IMR-90 (cell line): ENCODE results near the gene ZNF23. TPM values are rescaled to one million over a fixed set of nuclear protein-coding genes. Genes with fewer than 3 reads are reported as not detected.

ENCODE experiments used
- ATAC-seq: fragments of 200-7000 bp; cut with Tn5 transposase; 2 replicates; pipeline ENCODE4 v1.9.1; 2020; ENCODE audit warnings: low read depth, mild to moderate bottlenecking, moderate library complexity
- BruUV-seq: library from RNA; stranded (reverse); fragments of 400-500 nt; replicated peaks from 2 replicates; lab custom pipeline; 2021; lab: Mats Ljungman, UMichigan
- CTCF ChIA-PET: fragments of 300-600 bp; formaldehyde crosslinking; extraction: SDS; loops from one replicate; lab custom pipeline; 2021; ENCODE audit warnings: antibody characterized with exemption; lab: Yijun Ruan, JAX
- POLR2A ChIA-PET: fragments of 300-600 bp; sonication (Branson Sonifier 250); formaldehyde crosslinking; loops from one replicate; lab custom pipeline; 2022; ENCODE audit warnings: antibody characterized with exemption; ENCODE audit not compliant: unreplicated experiment; lab: Charles Lee
- DNase-seq: peaks from one replicate; pipeline ENCODE4 v3.0.0; 2013
- H2AFZ ChIP-seq: replicated peaks from 2 replicates; pipeline ENCODE3; 2013; ENCODE audit warnings: low read length, mild to moderate bottlenecking; ENCODE audit not compliant: poor library complexity
- H2AK5ac ChIP-seq: 2 replicates; pipeline ENCODE4 v1.6.1; 2013; ENCODE audit warnings: low read depth, low read length, inconsistent platforms
- H2AK9ac ChIP-seq: replicated peaks from 2 replicates; pipeline ENCODE3; 2013; ENCODE audit warnings: mild to moderate bottlenecking, low read depth, low read length, moderate library complexity; ENCODE audit not compliant: poor library complexity
- H2BK120ac ChIP-seq: 2 replicates; pipeline ENCODE4 v1.6.1; 2013; ENCODE audit warnings: low read depth, low read length, inconsistent platforms
- H2BK15ac ChIP-seq: 3 replicates; pipeline ENCODE4 v1.6.1; 2013; ENCODE audit warnings: low read depth, low read length, inconsistent platforms
- H2BK20ac ChIP-seq: 2 replicates; pipeline ENCODE4 v1.6.1; 2013; ENCODE audit warnings: low read depth, mild to moderate bottlenecking, inconsistent platforms, low read length, moderate library complexity
- H2BK5ac ChIP-seq: 2 replicates; pipeline ENCODE4 v1.6.1; 2013; ENCODE audit warnings: mild to moderate bottlenecking, low read depth, low read length, inconsistent platforms; ENCODE audit not compliant: poor library complexity, severe bottlenecking
- H3K14ac ChIP-seq: replicated peaks from 2 replicates; pipeline ENCODE4 v1.6.1; 2013; ENCODE audit warnings: low read depth, low read length, inconsistent platforms
- H3K18ac ChIP-seq: 2 replicates; pipeline ENCODE4 v1.6.1; 2013; ENCODE audit warnings: low read depth, low read length, control low read depth
- H3K23ac ChIP-seq: 2 replicates; pipeline ENCODE4 v1.6.1; 2013; ENCODE audit warnings: low read depth, low read length, inconsistent platforms
- H3K27ac ChIP-seq: 2 replicates; pipeline ENCODE4 v1.5.1; 2013; ENCODE audit warnings: mild to moderate bottlenecking, control low read depth, low read length; ENCODE audit not compliant: insufficient read depth
- H3K27me3 ChIP-seq: 2 replicates; pipeline ENCODE4 v1.6.1; 2013; ENCODE audit warnings: low read length; ENCODE audit not compliant: control insufficient read depth, insufficient read depth
- H3K36me3 ChIP-seq: 2 replicates; pipeline ENCODE4 v1.6.1; 2013; ENCODE audit warnings: low read length, mixed read lengths; ENCODE audit not compliant: control insufficient read depth, insufficient read depth
- H3K4ac ChIP-seq: 2 replicates; pipeline ENCODE4 v1.6.1; 2013; ENCODE audit warnings: low read depth, low read length, inconsistent platforms
- H3K4me1 ChIP-seq: 2 replicates; pipeline ENCODE4 v1.6.1; 2013; ENCODE audit warnings: low read length, mixed read lengths; ENCODE audit not compliant: control insufficient read depth, insufficient read depth
- H3K4me2 ChIP-seq: 2 replicates; pipeline ENCODE4 v1.6.1; 2013; ENCODE audit warnings: low read depth, mild to moderate bottlenecking, control low read depth, low read length, moderate library complexity
- H3K4me3 ChIP-seq: 2 replicates; pipeline ENCODE4 v1.5.1; 2013; ENCODE audit warnings: low read depth, mild to moderate bottlenecking, control low read depth, low read length, moderate library complexity; ENCODE audit not compliant: insufficient read depth
- H3K56ac ChIP-seq: 2 replicates; pipeline ENCODE4 v1.6.1; 2013; ENCODE audit warnings: low read length, inconsistent platforms; ENCODE audit not compliant: insufficient read depth; ENCODE audit errors: extremely low read depth
- H3K79me1 ChIP-seq, 2 experiments: 2 replicates each; pipeline ENCODE4 v1.6.1; 2013; ENCODE audit warnings: low read length in 2 of 2, inconsistent platforms in 1 of 2, low read depth in 1 of 2
- H3K9ac ChIP-seq: 2 replicates; pipeline ENCODE4 v1.6.1; 2013; ENCODE audit warnings: low read depth, low read length, control low read depth
- H3K9me1 ChIP-seq: 2 replicates; pipeline ENCODE4 v1.6.1; 2013; ENCODE audit warnings: low read length, inconsistent platforms; ENCODE audit not compliant: insufficient read depth
- H3K9me3 ChIP-seq: 2 replicates; pipeline ENCODE4 v1.6.1; 2013; ENCODE audit warnings: low read length; ENCODE audit not compliant: control insufficient read depth, insufficient read depth
- H4K20me1 ChIP-seq: 2 replicates; pipeline ENCODE4 v1.6.1; 2013; ENCODE audit warnings: low read length, inconsistent platforms; ENCODE audit not compliant: insufficient read depth
- H4K5ac ChIP-seq: 2 replicates; pipeline ENCODE4 v1.6.1; 2013; ENCODE audit warnings: mild to moderate bottlenecking, low read depth, low read length, control low read depth
- H4K8ac ChIP-seq, 2 experiments: 2 replicates each; pipeline ENCODE4 v1.6.1; 2013; ENCODE audit warnings: low read depth in 2 of 2, low read length in 2 of 2, control low read depth in 1 of 2, inconsistent platforms in 1 of 2
- H4K91ac ChIP-seq: 2 replicates; pipeline ENCODE4 v1.6.1; 2013; ENCODE audit warnings: low read depth, low read length, inconsistent platforms; ENCODE audit not compliant: insufficient read depth
- BHLHE40 ChIP-seq: fragments of 150-350 bp; IDR thresholded peaks from 2 replicates; pipeline ENCODE4 v1.6.1; 2016; ENCODE audit warnings: mild to moderate bottlenecking, low read depth, low read length
- CEBPB ChIP-seq: IDR thresholded peaks from 2 replicates; pipeline ENCODE4 v1.6.1; 2012; ENCODE audit warnings: low read depth, low read length, improper control_type of control experiment
- CHD1 ChIP-seq: IDR thresholded peaks from 2 replicates; pipeline ENCODE4 v1.6.1; 2012; ENCODE audit warnings: low read depth, low read length, improper control_type of control experiment
- CTCF ChIP-seq: conservative IDR thresholded peaks from 2 replicates; pipeline ENCODE4 v1.5.1; 2012; ENCODE audit warnings: mild to moderate bottlenecking, low read depth, low read length, improper control_type of control experiment
- ELK1 ChIP-seq: fragments of 150-350 bp; IDR thresholded peaks from 2 replicates; pipeline ENCODE4 v1.6.1; 2016; ENCODE audit warnings: low read depth, mild to moderate bottlenecking, low read length, moderate library complexity, borderline replicate concordance
- FOS ChIP-seq: fragments of 150-350 bp; IDR thresholded peaks from 2 replicates; pipeline ENCODE4 v1.6.1; 2016; ENCODE audit warnings: low read depth, low read length
- MAFK ChIP-seq: IDR thresholded peaks from 2 replicates; pipeline ENCODE4 v1.6.1; 2012; ENCODE audit warnings: low read depth, low read length, improper control_type of control experiment
- MAZ ChIP-seq: IDR thresholded peaks from 2 replicates; pipeline ENCODE4 v1.6.1; 2012; ENCODE audit warnings: low read depth, mild to moderate bottlenecking, low read length, improper control_type of control experiment, moderate library complexity, borderline replicate concordance
- MXI1 ChIP-seq: IDR thresholded peaks from 2 replicates; pipeline ENCODE4 v1.6.1; 2012; ENCODE audit warnings: low read depth, mild to moderate bottlenecking, low read length, moderate library complexity, borderline replicate concordance
- NFE2L2 ChIP-seq: fragments of 150-350 bp; IDR thresholded peaks from 2 replicates; pipeline ENCODE4 v1.6.1; 2016; ENCODE audit warnings: low read depth, mild to moderate bottlenecking, low read length
- POLR2A ChIP-seq: IDR thresholded peaks from 2 replicates; pipeline ENCODE4 v1.6.1; 2012; ENCODE audit warnings: mild to moderate bottlenecking, low read depth, low read length
- RAD21 ChIP-seq: IDR thresholded peaks from 2 replicates; pipeline ENCODE4 v1.6.1; 2012; ENCODE audit warnings: low read length, improper control_type of control experiment
- RCOR1 ChIP-seq: IDR thresholded peaks from 2 replicates; pipeline ENCODE4 v1.6.1; 2012; ENCODE audit warnings: mild to moderate bottlenecking, low read length, improper control_type of control experiment; ENCODE audit not compliant: insufficient replicate concordance
- RFX5 ChIP-seq: IDR thresholded peaks from 2 replicates; pipeline ENCODE4 v1.8.0; 2012; ENCODE audit warnings: low read depth, mild to moderate bottlenecking, low read length, moderate library complexity
- SMC3 ChIP-seq: fragments of 150-350 bp; IDR thresholded peaks from 2 replicates; pipeline ENCODE4 v1.6.1; 2016; ENCODE audit warnings: low read depth, mild to moderate bottlenecking, antibody characterized with exemption, low read length, moderate library complexity
- USF2 ChIP-seq: fragments of 150-350 bp; IDR thresholded peaks from 2 replicates; pipeline ENCODE4 v1.6.1; 2017; ENCODE audit warnings: mild to moderate bottlenecking, antibody characterized with exemption, low read length, low read depth
- WGBS, 2 experiments: methylation state at CpG; one replicate each; pipeline versions ENCODE4 v1.1.5 to v1.1.7; 2013; ENCODE audit warnings: missing lambda C conversion rate in 2 of 2; ENCODE audit not compliant: insufficient read length in 1 of 2; ENCODE audit errors: extremely low coverage in 2 of 2; 5-methylcytosine and 5-hydroxymethylcytosine counted together
- dilution Hi-C: fragments of 300-500 bp; cut with HindIII; formaldehyde crosslinking; loops from one replicate; pipeline ENCODE4 v1.14.3; 2018; ENCODE audit warnings: low sequenced_read_pairs; ENCODE audit not compliant: unreplicated experiment
- in situ Hi-C: fragments of 300-500 bp; cut with MboI; formaldehyde crosslinking; loops from 3 replicates; pipeline ENCODE4 v1.14.3; 2019; ENCODE audit warnings: low sequenced_read_pairs, inconsistent platforms, mixed read lengths
- intact Hi-C: fragments of 100-400 bp; cut with micrococcal nuclease; formaldehyde crosslinking; loops from 2 replicates; pipeline ENCODE4 v1.10.0; 2022
- polyA plus RNA-seq, 3 experiments: library from polyadenylated mRNA; depleted of rRNA; stranded (reverse); fragments of >200 nt; gene quantifications; 2 replicates each; pipeline ENCODE4 v1.2.3, GENCODE V29; 2012; ENCODE audit warnings: low replicate concordance in 1 of 3
- total RNA-seq: library from RNA; depleted of rRNA; stranded (reverse); fragments of >200 nt; gene quantifications from 2 replicates; pipeline ENCODE4 v1.2.3, GENCODE V29; 2012

Gene ZNF23
- total and polyA plus RNA-seq, 2 of the 4 experiments (the other 2 are of a cell fraction) = 7.5 to 8.8 TPM

GRCh38 chr16:71464231-71464630 is 2.2 kb upstream of the ZNF23 start:
- peaks cover 4% of the 10 kb centered on the region; the same call in 1 of the 2 replicates for H4K20me1 ChIP-seq
- no peak overlapping the region for H4K8ac ChIP-seq
- no peak overlapping the region for H3K23ac ChIP-seq
- H3K4me3 ChIP-seq = no peak overlapping the region
- no peak overlapping the region for H4K91ac ChIP-seq
- no peak overlapping the region for H2AK9ac ChIP-seq
- H3K56ac ChIP-seq = no peak overlapping the region
- no peak overlapping the region for H2BK120ac ChIP-seq
- H2AFZ ChIP-seq = no peak overlapping the region
- H3K36me3 ChIP-seq = no peaks in the 10 kb centered on the region
- DNase-seq (no peak), ATAC-seq (no peak)
- H3K9me3 ChIP-seq = no peaks in the 10 kb centered on the region
- no peak overlapping the region for H3K9ac ChIP-seq
- dilution Hi-C loops = no loop called here
- TF ChIP-seq ELK1 (no peak), MXI1 (no peak), MAFK (no peak), POLR2A (no peak), NFE2L2 (no peak), RFX5 (no peak), FOS (no peak), BHLHE40 (no peak), MAZ (no peak), CHD1 (no peak), CTCF (no peak), USF2 (no peak), RCOR1 (no peak), RAD21 (no peak), SMC3 (no peak), CEBPB (no peak)
- no peak overlapping the region for H3K18ac ChIP-seq
- no peak overlapping the region for H2AK5ac ChIP-seq
- no peak overlapping the region for H3K4ac ChIP-seq
- H2BK15ac ChIP-seq = no peak overlapping the region
- no peak overlapping the region for H4K5ac ChIP-seq
- no TSS peak for BruUV-seq
- no peaks in the 10 kb centered on the region for H3K27me3 ChIP-seq
- 0 out of 2 replicates have a peak, but pooled peaks cover 3% of the 10 kb centered on the region for H3K9me1 ChIP-seq
- H3K4me2 ChIP-seq = no peak overlapping the region
- H2BK5ac ChIP-seq = no peak overlapping the region
- H3K79me1 ChIP-seq = peaks cover 8 to 22% of the 10 kb centered on the region in 2 experiments; a peak in 3 of 4 replicates
- peaks cover 4% of the 10 kb centered on the region for H3K4me1 ChIP-seq
- intact Hi-C loops = no loop called here
- in situ Hi-C loops = no loop called here
- H2BK20ac ChIP-seq = no peak overlapping the region
- no CpG with 5 or more reads among the region's 1 CpG for WGBS, 2 experiments
- no peak overlapping the region for H3K27ac ChIP-seq
- H3K14ac ChIP-seq = no peak overlapping the region
- ChIA-PET CTCF (interaction anchor here (1.0 to 1.1 kb wide), 2 partner anchors 74 to 152 kb away, joined by 3 read pairs; no protein-coding TSS in a partner anchor), POLR2A (no interaction called here)
